OCI-LY3 (cell line): ENCODE measurements around the gene ST8SIA1.

ENCODE experiments used
- H2AFZ ChIP-seq: fragments of 200-600, 300-600 bp; shearing (Covaris generic); 2 replicates; pipeline ENCODE4 v1.6.0; 2014; ENCODE audit warnings: antibody characterized with exemption, low read depth, low read length
- H3K27ac ChIP-seq: fragments of 200-600, 300-600 bp; sonication (generic); 2 replicates; pipeline ENCODE4 v1.5.1; 2014; ENCODE audit warnings: mild to moderate bottlenecking, low read length, moderate library complexity, mixed read lengths
- H3K27me3 ChIP-seq: fragments of 200-600, 300-600 bp; sonication (generic); 2 replicates; pipeline ENCODE4 v1.6.1; 2014; ENCODE audit warnings: low read depth, low read length, mixed read lengths
- H3K36me3 ChIP-seq: fragments of 200-600, 300-600 bp; sonication (generic); replicated peaks from 2 replicates; pipeline ENCODE3; 2014; ENCODE audit warnings: low read depth, low read length, mixed read lengths
- H3K4me1 ChIP-seq: fragments of 300-600, 200-600 bp; sonication (generic); 2 replicates; pipeline ENCODE4 v1.6.1; 2014; ENCODE audit warnings: low read length, mixed read lengths
- H3K4me2 ChIP-seq: fragments of 200-600, 300-600 bp; sonication (generic); 2 replicates; pipeline ENCODE4 v1.6.1; 2014; ENCODE audit warnings: low read length, mixed read lengths
- H3K4me3 ChIP-seq: fragments of 300-600, 200-600 bp; sonication (generic); 2 replicates; pipeline ENCODE4 v1.5.1; 2014; ENCODE audit warnings: antibody characterized with exemption, mild to moderate bottlenecking, low read length, moderate library complexity
- H3K79me2 ChIP-seq: fragments of 300-600, 200-600 bp; shearing (Covaris generic); 2 replicates; pipeline ENCODE4 v1.6.1; 2014; ENCODE audit warnings: mild to moderate bottlenecking, low read length, mixed read lengths
- H3K9ac ChIP-seq: fragments of 300-600, 200-600 bp; shearing (Covaris generic); 2 replicates; pipeline ENCODE4 v1.6.0; 2014; ENCODE audit warnings: mild to moderate bottlenecking, low read length, moderate library complexity
- H3K9me3 ChIP-seq: fragments of 200-600, 300-600 bp; shearing (Covaris generic); 2 replicates; pipeline ENCODE4 v1.6.1; 2014; ENCODE audit warnings: low read length, mixed read lengths; ENCODE audit not compliant: insufficient read depth
- H4K20me1 ChIP-seq: fragments of 200-600, 300-600 bp; sonication (generic); 2 replicates; pipeline ENCODE4 v1.6.1; 2016; ENCODE audit warnings: low read length, mixed read lengths; ENCODE audit not compliant: insufficient read depth
- CTCF ChIP-seq: fragments of 200-600, 300-600 bp; sonication (generic); IDR thresholded peaks from 2 replicates; pipeline ENCODE4 v1.5.1; 2014; ENCODE audit warnings: antibody characterized with exemption, low read length, low read depth
- EZH2phosphoT487 ChIP-seq: fragments of 200-600 bp; shearing (Covaris generic); IDR thresholded peaks from 2 replicates; pipeline ENCODE4 v1.6.1; 2018; ENCODE audit warnings: antibody characterized with exemption, mixed run types, low read depth

The ST8SIA1 gene

GRCh38 chr12:22223356-22223755 is 111.2 kb downstream of the ST8SIA1 start:
- TF ChIP-seq CTCF = no peak
- no peak for TF ChIP-seq EZH2phosphoT487
- H3K9ac ChIP-seq = no peak overlapping the region
- no peaks in the 10 kb centered on the region for H3K4me1 ChIP-seq
- no peaks in the 10 kb centered on the region for H3K36me3 ChIP-seq
- no peak overlapping the region for H3K27ac ChIP-seq
- no peaks in the 10 kb centered on the region for H4K20me1 ChIP-seq
- H3K9me3 ChIP-seq = no peaks in the 10 kb centered on the region
- no peaks in the 10 kb centered on the region for H3K79me2 ChIP-seq
- H3K4me3 ChIP-seq = no peak overlapping the region
- no peaks in the 10 kb centered on the region for H3K27me3 ChIP-seq
- no peak overlapping the region for H2AFZ ChIP-seq
- H3K4me2 ChIP-seq = no peak overlapping the region

GRCh38 chr12:22217556-22217955 is 117.0 kb downstream of the ST8SIA1 start:
- Histone ChIP-seq H3K27ac (no peak overlapping the region), H3K27me3 (no peaks in the 10 kb centered on the region), H4K20me1 (no peaks in the 10 kb centered on the region), H3K9me3 (0 out of 2 replicates have a peak, but pooled peaks cover 8% of the 10 kb centered on the region), H3K4me1 (no peaks in the 10 kb centered on the region), H3K9ac (no peak overlapping the region), H2AFZ (no peak overlapping the region), H3K4me3 (no peak overlapping the region), H3K79me2 (no peaks in the 10 kb centered on the region), H3K4me2 (no peak overlapping the region), H3K36me3 (no peaks in the 10 kb centered on the region)
- TF ChIP-seq EZH2phosphoT487 (no peak), CTCF (no peak)

DNA sequence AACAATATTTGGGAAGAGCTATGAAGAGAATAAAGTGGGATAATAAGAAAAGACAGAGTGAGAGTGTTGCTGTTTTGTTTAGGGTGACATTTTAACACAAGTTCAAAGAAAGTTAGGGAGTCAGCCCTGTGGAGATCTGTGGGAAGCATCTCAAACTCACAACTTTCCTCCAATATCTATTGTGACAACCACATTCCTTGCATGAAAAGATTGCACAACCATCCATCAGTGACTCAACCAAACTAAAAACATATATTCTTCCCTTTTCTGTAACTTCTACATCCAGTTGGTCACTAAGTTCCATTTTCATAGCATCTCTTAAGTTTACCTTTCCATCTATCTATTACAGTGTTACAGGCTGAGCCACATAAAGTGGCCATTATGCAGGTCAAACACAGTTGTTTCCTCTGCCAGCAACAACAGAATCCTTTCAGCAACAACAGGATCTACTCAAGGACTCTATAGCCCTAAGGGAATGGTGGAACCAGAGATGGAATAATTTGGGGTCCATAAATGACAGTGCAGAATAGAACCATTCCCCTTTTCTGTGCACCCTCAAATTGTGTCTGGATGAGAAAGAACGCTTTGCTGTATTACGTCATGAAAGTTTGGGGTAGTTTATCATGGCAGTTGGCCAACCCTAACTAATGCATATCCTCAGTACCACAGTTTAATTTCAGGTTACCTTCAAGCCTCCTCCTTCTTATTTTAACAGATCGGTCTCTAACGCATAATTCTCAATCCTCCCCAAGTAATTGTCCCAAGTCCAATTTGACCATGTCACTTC is 118.8 kb downstream of the ST8SIA1 start:
- no peaks in the 10 kb centered on the region for H3K36me3 ChIP-seq
- no peaks in the 10 kb centered on the region for H3K4me1 ChIP-seq
- TF ChIP-seq CTCF (no peak), EZH2phosphoT487 (no peak)
- 0 out of 2 replicates have a peak, but pooled peaks cover 9% of the 10 kb centered on the region for H3K9me3 ChIP-seq
- no peak overlapping the region for H3K4me3 ChIP-seq
- no peaks in the 10 kb centered on the region for H4K20me1 ChIP-seq
- no peak overlapping the region for H3K9ac ChIP-seq
- H3K4me2 ChIP-seq = no peak overlapping the region
- H2AFZ ChIP-seq = no peak overlapping the region
- H3K27me3 ChIP-seq = no peaks in the 10 kb centered on the region
- no peaks in the 10 kb centered on the region for H3K79me2 ChIP-seq
- H3K27ac ChIP-seq = no peak overlapping the region

- no peak overlapping the region for H3K27ac ChIP-seq
- H3K36me3 ChIP-seq = no peaks in the 10 kb centered on the region
- no peak overlapping the region for H2AFZ ChIP-seq
- no peaks in the 10 kb centered on the region for H3K27me3 ChIP-seq
- no peak overlapping the region for H3K4me3 ChIP-seq
- TF ChIP-seq CTCF (no peak), EZH2phosphoT487 (no peak)
- H3K79me2 ChIP-seq = no peaks in the 10 kb centered on the region
- 0 out of 2 replicates have a peak, but pooled peaks cover 9% of the 10 kb centered on the region for H3K9me3 ChIP-seq
- no peaks in the 10 kb centered on the region for H3K4me1 ChIP-seq
- no peaks in the 10 kb centered on the region for H4K20me1 ChIP-seq
- no peak overlapping the region for H3K4me2 ChIP-seq
- H3K9ac ChIP-seq = no peak overlapping the region
These were observed 123.4 kb downstream of the ST8SIA1 start for GRCh38 chr12:22211128-22211527.
